WTC11 (cell line): ENCODE measurements around the gene C1QTNF6. TPM values are rescaled to one million over a fixed set of nuclear protein-coding genes. Genes with fewer than 3 reads are reported as not detected.

ENCODE experiments used
- ATAC-seq: fragments of 200-7000 bp; cut with Tn5 transposase; 2 replicates; pipeline ENCODE4 v1.10.0; 2021; ENCODE audit warnings: mild to moderate bottlenecking, moderate library complexity
- CTCF ChIA-PET: fragments of 300-600 bp; sonication (Branson Sonifier 250); formaldehyde crosslinking; loops from one replicate; lab custom pipeline; 2021; ENCODE audit warnings: antibody characterized with exemption; lab: Charles Lee
- POLR2A ChIA-PET: fragments of 350-600 bp; sonication (Branson Sonifier 250); formaldehyde crosslinking; loops from one replicate; lab custom pipeline; 2021; ENCODE audit warnings: antibody characterized with exemption; lab: Charles Lee
- DNase-seq: peaks from one replicate; pipeline ENCODE4 v3.0.0; 2021; ENCODE audit warnings: low spot score
- H3K27ac Mint-ChIP-seq: 2 replicates; pipeline ENCODE4 v1.8.0; 2021; ENCODE audit warnings: mixed read lengths
- H3K27me3 Mint-ChIP-seq: 2 replicates; pipeline ENCODE4 v1.8.0; 2021; ENCODE audit warnings: low read depth, mild to moderate bottlenecking, moderate library complexity, mixed read lengths
- H3K36me3 Mint-ChIP-seq: 2 replicates; pipeline ENCODE4 v1.8.0; 2021; ENCODE audit warnings: mixed read lengths
- H3K4me1 Mint-ChIP-seq: 2 replicates; pipeline ENCODE4 v1.8.0; 2022; ENCODE audit warnings: mixed read lengths
- H3K4me3 Mint-ChIP-seq: 2 replicates; pipeline ENCODE4 v1.8.0; 2021; ENCODE audit warnings: mild to moderate bottlenecking, moderate library complexity, mixed read lengths
- H3K9me3 Mint-ChIP-seq: 2 replicates; pipeline ENCODE4 v1.8.0; 2021; ENCODE audit warnings: mixed read lengths
- ELF4 ChIP-seq: sonication (generic); formaldehyde crosslinking; IDR thresholded peaks from 2 replicates; pipeline ENCODE4 v1.8.1; 2022; ENCODE audit warnings: low read depth, mild to moderate bottlenecking, moderate library complexity, missing genetic modification reagents
- ETV6 ChIP-seq: sonication (generic); formaldehyde crosslinking; IDR thresholded peaks from 2 replicates; pipeline ENCODE4 v1.8.1; 2022; ENCODE audit warnings: mild to moderate bottlenecking, missing genetic modification reagents
- FOXP1 ChIP-seq: sonication (generic); formaldehyde crosslinking; IDR thresholded peaks from 2 replicates; pipeline ENCODE4 v1.8.0; 2022; ENCODE audit warnings: missing genetic modification reagents, mild to moderate bottlenecking, moderate library complexity, borderline replicate concordance
- GTF2I ChIP-seq: fragments of 250-450 bp; sonication (Bioruptor Pico); conservative IDR thresholded peaks from 2 replicates; pipeline ENCODE4 v1.4.0; 2021; ENCODE audit warnings: mild to moderate bottlenecking
- JAZF1 ChIP-seq: fragments of 250-450 bp; sonication (Bioruptor Pico); IDR thresholded peaks from 2 replicates; pipeline ENCODE4 v1.9.0; 2021; ENCODE audit warnings: moderate library complexity, mild to moderate bottlenecking, inconsistent platforms
- MXD4 ChIP-seq: fragments of 250-450 bp; sonication (Bioruptor Pico); IDR thresholded peaks from 2 replicates; pipeline ENCODE4 v1.8.0; 2021; ENCODE audit warnings: mild to moderate bottlenecking, moderate library complexity, borderline replicate concordance
- NR1H2 ChIP-seq: sonication (generic); formaldehyde crosslinking; IDR thresholded peaks from 2 replicates; pipeline ENCODE4 v1.9.0; 2021; ENCODE audit warnings: mild to moderate bottlenecking, moderate library complexity, missing genetic modification reagents
- SOX15 ChIP-seq: fragments of 250-450 bp; sonication (Bioruptor Pico); IDR thresholded peaks from 2 replicates; pipeline ENCODE4 v1.9.0; 2021; ENCODE audit warnings: mild to moderate bottlenecking
- TEAD4 ChIP-seq: sonication (generic); formaldehyde crosslinking; IDR thresholded peaks from 2 replicates; pipeline ENCODE4 v1.8.0; 2022; ENCODE audit warnings: mild to moderate bottlenecking, missing genetic modification reagents
- TP53 ChIP-seq: sonication (generic); formaldehyde crosslinking; IDR thresholded peaks from 2 replicates; pipeline ENCODE4 v1.8.1; 2023; ENCODE audit warnings: mild to moderate bottlenecking, missing genetic modification reagents
- ZNF396 ChIP-seq: fragments of 250-450 bp; sonication (Bioruptor Pico); IDR thresholded peaks from 2 replicates; pipeline ENCODE4 v1.8.0; 2021; ENCODE audit warnings: mild to moderate bottlenecking, moderate library complexity, borderline replicate concordance
- ZNF423 ChIP-seq: fragments of 250-450 bp; sonication (Bioruptor Pico); IDR thresholded peaks from 2 replicates; pipeline ENCODE4 v2.1.2; 2022; ENCODE audit warnings: mild to moderate bottlenecking, moderate library complexity
- total RNA-seq: library from RNA; stranded (reverse); gene quantifications from 3 replicates; pipeline ENCODE4 v1.2.3, GENCODE V29; 2021
- TF ChIP-seq, protein P1 (sequence below): sonication (generic); formaldehyde crosslinking; IDR thresholded peaks from 2 replicates; pipeline ENCODE4 v1.8.0; 2023; ENCODE audit warnings: missing genetic modification reagents, mild to moderate bottlenecking, borderline replicate concordance
- TF ChIP-seq, protein P2 (sequence below): sonication (generic); formaldehyde crosslinking; IDR thresholded peaks from 2 replicates; pipeline ENCODE4 v1.8.1; 2023; ENCODE audit warnings: mild to moderate bottlenecking, missing genetic modification reagents, moderate library complexity
- TF ChIP-seq, protein P3 (sequence below): sonication (generic); formaldehyde crosslinking; IDR thresholded peaks from 2 replicates; pipeline ENCODE4 v1.8.1; 2022; ENCODE audit warnings: low read depth, missing genetic modification reagents, borderline replicate concordance
- TF ChIP-seq, protein P4 (sequence below): fragments of 200-600 bp; IDR thresholded peaks from 2 replicates; pipeline ENCODE4 v1.8.0; 2022; ENCODE audit warnings: antibody characterized with exemption
- TF ChIP-seq, protein P5 (sequence below): sonication (generic); formaldehyde crosslinking; IDR thresholded peaks from 2 replicates; pipeline ENCODE4 v1.8.1; 2022; ENCODE audit warnings: missing genetic modification reagents, borderline replicate concordance
- TF ChIP-seq, protein P6 (sequence below): sonication (generic); formaldehyde crosslinking; IDR thresholded peaks from 2 replicates; pipeline ENCODE4 v1.8.0; 2022; ENCODE audit warnings: mild to moderate bottlenecking, missing genetic modification reagents
- TF ChIP-seq, protein P7 (sequence below): fragments of 250-450 bp; sonication (Bioruptor Pico); IDR thresholded peaks from 2 replicates; pipeline ENCODE4 v2.1.2; 2022; ENCODE audit warnings: mild to moderate bottlenecking, moderate library complexity

C1QTNF6 gene
- total RNA-seq, 1 experiment from 2014 or later = 5.9 TPM

DNA sequence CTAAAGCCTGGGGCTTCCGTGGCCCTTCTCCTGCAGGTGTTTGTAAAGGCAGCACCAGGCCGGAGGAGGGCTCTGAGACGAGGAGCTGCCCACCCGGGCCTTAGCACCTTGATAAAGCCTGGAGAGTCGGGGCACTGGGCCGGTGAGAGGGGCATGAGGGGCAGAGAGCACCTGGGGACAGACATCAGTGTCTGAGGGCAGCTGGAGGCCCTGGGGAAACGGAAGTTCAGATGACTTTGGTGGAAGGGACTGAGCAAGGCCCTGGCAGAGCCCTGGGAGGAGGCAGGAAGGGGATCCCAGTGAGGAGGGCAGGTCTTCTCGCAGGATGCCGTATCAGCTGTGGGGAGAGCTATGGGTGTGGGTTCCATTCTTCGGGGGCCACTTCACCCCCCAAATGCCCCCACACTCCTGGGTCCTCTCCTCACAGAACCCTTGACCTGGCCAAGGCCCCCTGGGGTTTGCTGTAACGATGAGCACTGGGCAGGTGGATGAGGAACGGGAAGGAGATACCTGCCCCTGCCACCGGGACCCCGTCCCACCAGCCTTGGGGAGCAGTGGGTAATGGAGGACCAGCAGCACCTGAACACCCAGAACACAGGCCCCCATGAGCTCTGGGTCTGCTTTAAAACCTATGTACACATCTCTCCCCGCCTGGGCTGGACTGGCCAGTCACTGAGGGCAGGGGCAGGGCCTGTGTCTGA, 7.4 kb downstream of the C1QTNF6 start (continued):
- TF ChIP-seq, protein P1, sequence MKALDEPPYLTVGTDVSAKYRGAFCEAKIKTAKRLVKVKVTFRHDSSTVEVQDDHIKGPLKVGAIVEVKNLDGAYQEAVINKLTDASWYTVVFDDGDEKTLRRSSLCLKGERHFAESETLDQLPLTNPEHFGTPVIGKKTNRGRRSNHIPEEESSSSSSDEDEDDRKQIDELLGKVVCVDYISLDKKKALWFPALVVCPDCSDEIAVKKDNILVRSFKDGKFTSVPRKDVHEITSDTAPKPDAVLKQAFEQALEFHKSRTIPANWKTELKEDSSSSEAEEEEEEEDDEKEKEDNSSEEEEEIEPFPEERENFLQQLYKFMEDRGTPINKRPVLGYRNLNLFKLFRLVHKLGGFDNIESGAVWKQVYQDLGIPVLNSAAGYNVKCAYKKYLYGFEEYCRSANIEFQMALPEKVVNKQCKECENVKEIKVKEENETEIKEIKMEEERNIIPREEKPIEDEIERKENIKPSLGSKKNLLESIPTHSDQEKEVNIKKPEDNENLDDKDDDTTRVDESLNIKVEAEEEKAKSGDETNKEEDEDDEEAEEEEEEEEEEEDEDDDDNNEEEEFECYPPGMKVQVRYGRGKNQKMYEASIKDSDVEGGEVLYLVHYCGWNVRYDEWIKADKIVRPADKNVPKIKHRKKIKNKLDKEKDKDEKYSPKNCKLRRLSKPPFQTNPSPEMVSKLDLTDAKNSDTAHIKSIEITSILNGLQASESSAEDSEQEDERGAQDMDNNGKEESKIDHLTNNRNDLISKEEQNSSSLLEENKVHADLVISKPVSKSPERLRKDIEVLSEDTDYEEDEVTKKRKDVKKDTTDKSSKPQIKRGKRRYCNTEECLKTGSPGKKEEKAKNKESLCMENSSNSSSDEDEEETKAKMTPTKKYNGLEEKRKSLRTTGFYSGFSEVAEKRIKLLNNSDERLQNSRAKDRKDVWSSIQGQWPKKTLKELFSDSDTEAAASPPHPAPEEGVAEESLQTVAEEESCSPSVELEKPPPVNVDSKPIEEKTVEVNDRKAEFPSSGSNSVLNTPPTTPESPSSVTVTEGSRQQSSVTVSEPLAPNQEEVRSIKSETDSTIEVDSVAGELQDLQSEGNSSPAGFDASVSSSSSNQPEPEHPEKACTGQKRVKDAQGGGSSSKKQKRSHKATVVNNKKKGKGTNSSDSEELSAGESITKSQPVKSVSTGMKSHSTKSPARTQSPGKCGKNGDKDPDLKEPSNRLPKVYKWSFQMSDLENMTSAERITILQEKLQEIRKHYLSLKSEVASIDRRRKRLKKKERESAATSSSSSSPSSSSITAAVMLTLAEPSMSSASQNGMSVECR = no peak
- TF ChIP-seq SOX15 (CRISPR knock-in tag) (no peak), GTF2I (no peak), ZNF396 (CRISPR knock-in tag) (no peak), NR1H2 (no peak), ZNF423 (CRISPR knock-in tag) (no peak), MXD4 (CRISPR knock-in tag) (no peak)
- TF ChIP-seq, protein P2, sequence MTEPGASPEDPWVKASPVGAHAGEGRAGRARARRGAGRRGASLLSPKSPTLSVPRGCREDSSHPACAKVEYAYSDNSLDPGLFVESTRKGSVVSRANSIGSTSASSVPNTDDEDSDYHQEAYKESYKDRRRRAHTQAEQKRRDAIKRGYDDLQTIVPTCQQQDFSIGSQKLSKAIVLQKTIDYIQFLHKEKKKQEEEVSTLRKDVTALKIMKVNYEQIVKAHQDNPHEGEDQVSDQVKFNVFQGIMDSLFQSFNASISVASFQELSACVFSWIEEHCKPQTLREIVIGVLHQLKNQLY (CRISPR knock-in tag) = no peak
- TF ChIP-seq, protein P3, sequence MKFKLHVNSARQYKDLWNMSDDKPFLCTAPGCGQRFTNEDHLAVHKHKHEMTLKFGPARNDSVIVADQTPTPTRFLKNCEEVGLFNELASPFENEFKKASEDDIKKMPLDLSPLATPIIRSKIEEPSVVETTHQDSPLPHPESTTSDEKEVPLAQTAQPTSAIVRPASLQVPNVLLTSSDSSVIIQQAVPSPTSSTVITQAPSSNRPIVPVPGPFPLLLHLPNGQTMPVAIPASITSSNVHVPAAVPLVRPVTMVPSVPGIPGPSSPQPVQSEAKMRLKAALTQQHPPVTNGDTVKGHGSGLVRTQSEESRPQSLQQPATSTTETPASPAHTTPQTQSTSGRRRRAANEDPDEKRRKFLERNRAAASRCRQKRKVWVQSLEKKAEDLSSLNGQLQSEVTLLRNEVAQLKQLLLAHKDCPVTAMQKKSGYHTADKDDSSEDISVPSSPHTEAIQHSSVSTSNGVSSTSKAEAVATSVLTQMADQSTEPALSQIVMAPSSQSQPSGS (CRISPR knock-in tag) = no peak
- TF ChIP-seq, protein P4, sequence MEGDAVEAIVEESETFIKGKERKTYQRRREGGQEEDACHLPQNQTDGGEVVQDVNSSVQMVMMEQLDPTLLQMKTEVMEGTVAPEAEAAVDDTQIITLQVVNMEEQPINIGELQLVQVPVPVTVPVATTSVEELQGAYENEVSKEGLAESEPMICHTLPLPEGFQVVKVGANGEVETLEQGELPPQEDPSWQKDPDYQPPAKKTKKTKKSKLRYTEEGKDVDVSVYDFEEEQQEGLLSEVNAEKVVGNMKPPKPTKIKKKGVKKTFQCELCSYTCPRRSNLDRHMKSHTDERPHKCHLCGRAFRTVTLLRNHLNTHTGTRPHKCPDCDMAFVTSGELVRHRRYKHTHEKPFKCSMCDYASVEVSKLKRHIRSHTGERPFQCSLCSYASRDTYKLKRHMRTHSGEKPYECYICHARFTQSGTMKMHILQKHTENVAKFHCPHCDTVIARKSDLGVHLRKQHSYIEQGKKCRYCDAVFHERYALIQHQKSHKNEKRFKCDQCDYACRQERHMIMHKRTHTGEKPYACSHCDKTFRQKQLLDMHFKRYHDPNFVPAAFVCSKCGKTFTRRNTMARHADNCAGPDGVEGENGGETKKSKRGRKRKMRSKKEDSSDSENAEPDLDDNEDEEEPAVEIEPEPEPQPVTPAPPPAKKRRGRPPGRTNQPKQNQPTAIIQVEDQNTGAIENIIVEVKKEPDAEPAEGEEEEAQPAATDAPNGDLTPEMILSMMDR = no peak
- TF ChIP-seq, protein P5, sequence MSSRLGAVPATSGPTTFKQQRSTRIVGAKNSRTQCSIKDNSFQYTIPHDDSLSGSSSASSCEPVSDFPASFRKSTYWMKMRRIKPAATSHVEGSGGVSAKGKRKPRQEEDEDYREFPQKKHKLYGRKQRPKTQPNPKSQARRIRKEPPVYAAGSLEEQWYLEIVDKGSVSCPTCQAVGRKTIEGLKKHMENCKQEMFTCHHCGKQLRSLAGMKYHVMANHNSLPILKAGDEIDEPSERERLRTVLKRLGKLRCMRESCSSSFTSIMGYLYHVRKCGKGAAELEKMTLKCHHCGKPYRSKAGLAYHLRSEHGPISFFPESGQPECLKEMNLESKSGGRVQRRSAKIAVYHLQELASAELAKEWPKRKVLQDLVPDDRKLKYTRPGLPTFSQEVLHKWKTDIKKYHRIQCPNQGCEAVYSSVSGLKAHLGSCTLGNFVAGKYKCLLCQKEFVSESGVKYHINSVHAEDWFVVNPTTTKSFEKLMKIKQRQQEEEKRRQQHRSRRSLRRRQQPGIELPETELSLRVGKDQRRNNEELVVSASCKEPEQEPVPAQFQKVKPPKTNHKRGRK (CRISPR knock-in tag) = no peak

DNA sequence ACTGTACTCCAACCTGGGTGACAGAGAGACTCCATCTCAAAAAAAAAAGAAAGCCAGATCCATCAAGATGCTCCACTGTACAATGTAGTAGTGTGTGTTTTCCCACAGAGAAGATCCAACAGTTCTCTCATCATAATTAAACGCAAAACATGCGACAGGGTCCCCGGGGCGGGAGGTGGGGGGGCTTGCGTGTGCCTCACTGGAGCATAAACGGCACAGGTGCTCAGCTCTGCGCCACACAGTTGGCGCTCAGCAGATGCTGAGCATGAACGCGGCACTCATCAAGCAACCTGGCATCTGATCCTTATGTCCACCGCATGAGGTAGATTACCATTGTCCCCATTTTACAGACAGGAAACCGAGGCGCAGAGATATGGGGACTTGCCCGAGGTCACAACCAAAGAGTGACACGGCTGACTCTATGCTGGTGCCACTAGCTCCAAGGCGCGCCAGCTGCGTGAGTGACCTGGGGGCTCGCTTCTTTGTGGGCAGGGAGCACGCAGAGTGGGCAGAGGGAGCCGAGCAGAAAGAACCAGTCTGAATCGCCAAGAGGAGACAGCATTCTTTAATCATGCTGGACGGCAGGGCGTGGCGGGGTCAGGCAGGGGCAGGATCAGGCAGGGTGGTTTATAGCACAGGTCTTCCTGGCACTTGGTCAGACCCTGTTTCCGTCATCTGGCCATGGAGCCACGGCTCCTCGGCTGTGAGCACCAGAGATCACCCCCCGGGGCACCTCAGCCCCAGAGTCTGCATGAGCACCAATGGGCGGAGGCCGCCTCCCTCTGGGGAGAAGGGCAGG, 8.2 kb downstream of the C1QTNF6 start:
- Mint-ChIP-seq H3K4me1 (peaks cover 22% of the 10 kb centered on the region), H3K27me3 (no peaks in the 10 kb centered on the region; the same call in 1 of the 2 replicates), H3K4me3 (no peak overlapping the region), H3K9me3 (no peaks in the 10 kb centered on the region), H3K36me3 (no peaks in the 10 kb centered on the region), H3K27ac (no peak overlapping the region)
- no peak for ATAC-seq
- no peak for DNase-seq
- ChIA-PET POLR2A (no interaction called here), CTCF (no interaction called here)
- TF ChIP-seq, protein P6, sequence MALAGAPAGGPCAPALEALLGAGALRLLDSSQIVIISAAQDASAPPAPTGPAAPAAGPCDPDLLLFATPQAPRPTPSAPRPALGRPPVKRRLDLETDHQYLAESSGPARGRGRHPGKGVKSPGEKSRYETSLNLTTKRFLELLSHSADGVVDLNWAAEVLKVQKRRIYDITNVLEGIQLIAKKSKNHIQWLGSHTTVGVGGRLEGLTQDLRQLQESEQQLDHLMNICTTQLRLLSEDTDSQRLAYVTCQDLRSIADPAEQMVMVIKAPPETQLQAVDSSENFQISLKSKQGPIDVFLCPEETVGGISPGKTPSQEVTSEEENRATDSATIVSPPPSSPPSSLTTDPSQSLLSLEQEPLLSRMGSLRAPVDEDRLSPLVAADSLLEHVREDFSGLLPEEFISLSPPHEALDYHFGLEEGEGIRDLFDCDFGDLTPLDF = no peak
- TF ChIP-seq, protein P7, sequence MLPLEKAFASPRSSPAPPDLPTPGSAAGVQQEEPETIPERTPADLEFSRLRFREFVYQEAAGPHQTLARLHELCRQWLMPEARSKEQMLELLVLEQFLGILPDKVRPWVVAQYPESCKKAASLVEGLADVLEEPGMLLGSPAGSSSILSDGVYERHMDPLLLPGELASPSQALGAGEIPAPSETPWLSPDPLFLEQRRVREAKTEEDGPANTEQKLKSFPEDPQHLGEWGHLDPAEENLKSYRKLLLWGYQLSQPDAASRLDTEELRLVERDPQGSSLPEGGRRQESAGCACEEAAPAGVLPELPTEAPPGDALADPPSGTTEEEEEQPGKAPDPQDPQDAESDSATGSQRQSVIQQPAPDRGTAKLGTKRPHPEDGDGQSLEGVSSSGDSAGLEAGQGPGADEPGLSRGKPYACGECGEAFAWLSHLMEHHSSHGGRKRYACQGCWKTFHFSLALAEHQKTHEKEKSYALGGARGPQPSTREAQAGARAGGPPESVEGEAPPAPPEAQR (CRISPR knock-in tag) = no peak
- TF ChIP-seq ZNF423 (CRISPR knock-in tag) (no peak), FOXP1 (CRISPR knock-in tag) (no peak), ETV6 (CRISPR knock-in tag) (no peak), JAZF1 (no peak), TP53 (CRISPR knock-in tag) (no peak), TEAD4 (no peak), ELF4 (CRISPR knock-in tag) (no peak)
